Measurements from ENCODE around the gene TPPP2.
A peak's percentile ranks its signal among the peaks of the same experiment; 100 is the strongest.
"Not testable (repeated sequence)": the region's sequence is repeated elsewhere in the genome, so short reads cannot be mapped to it uniquely, and the experiment has no call there.

TPPP2 gene

DNA sequence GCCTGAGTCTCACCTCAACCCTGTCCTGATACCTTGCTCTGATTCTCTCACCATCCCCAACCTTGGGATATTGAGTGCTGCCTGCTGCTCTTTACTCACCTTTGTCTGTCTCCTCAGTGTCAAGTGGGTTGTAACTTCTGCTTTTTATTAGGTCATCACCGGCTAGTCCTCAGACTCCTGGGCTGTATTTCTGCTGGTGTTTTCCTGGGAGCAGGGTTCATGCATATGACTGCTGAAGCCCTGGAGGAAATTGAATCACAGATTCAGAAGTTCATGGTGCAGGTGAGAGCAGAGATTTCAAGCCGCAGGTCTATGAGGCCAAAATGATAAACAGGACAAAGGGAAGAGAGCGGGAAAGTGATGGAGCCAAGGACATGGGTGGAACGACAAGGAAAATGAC is 30.4 kb upstream of the TPPP2 start:
- peak overlapping the region; percentile 52; the same call in 1 of the 2 replicates for H3K27ac ChIP-seq
- TF ChIP-seq, protein P1, sequence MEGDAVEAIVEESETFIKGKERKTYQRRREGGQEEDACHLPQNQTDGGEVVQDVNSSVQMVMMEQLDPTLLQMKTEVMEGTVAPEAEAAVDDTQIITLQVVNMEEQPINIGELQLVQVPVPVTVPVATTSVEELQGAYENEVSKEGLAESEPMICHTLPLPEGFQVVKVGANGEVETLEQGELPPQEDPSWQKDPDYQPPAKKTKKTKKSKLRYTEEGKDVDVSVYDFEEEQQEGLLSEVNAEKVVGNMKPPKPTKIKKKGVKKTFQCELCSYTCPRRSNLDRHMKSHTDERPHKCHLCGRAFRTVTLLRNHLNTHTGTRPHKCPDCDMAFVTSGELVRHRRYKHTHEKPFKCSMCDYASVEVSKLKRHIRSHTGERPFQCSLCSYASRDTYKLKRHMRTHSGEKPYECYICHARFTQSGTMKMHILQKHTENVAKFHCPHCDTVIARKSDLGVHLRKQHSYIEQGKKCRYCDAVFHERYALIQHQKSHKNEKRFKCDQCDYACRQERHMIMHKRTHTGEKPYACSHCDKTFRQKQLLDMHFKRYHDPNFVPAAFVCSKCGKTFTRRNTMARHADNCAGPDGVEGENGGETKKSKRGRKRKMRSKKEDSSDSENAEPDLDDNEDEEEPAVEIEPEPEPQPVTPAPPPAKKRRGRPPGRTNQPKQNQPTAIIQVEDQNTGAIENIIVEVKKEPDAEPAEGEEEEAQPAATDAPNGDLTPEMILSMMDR (IDR thresholded peaks at IDR 0.05) = no peak
- TF ChIP-seq ZFX (IDR thresholded peaks at IDR 0.05; ENCODE audit: borderline replicate concordance) = no peak

- TF ChIP-seq, protein P1 (IDR thresholded peaks at IDR 0.05) = no peak
- TF ChIP-seq ZFX (IDR thresholded peaks at IDR 0.05; ENCODE audit: borderline replicate concordance) = no peak
- no peak overlapping the region for H3K27ac ChIP-seq
Observed at GRCh38 chr14:21001218-21001617, 28.8 kb upstream of the TPPP2 start.

GRCh38 chr14:21003788-21004346 is 26.1 kb upstream of the TPPP2 start:
- H3K27ac ChIP-seq = no peak overlapping the region
- TF ChIP-seq ZFX (IDR thresholded peaks at IDR 0.05; ENCODE audit: borderline replicate concordance) = no peak

DNA sequence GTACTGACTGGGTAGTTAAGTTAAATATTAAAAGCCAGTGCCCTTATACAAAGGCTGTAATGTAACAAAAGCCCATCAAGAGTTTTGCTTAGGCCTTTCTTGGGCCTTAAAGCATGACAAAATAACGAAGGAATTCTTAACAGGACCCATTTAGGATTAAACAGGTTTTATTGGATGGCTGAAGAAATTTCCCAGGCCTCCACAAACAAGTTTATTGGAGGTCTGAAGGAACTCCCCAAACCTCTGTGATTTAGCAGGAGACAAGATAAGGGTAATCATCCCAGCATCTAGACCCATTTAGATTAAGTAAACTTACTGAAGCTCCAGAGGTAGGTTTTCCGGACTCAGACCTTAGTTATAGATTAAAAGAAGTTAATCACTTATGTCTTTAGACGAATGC is 20.3 kb upstream of the TPPP2 start:
- H3K27ac ChIP-seq = not testable (repeated sequence)

DNA sequence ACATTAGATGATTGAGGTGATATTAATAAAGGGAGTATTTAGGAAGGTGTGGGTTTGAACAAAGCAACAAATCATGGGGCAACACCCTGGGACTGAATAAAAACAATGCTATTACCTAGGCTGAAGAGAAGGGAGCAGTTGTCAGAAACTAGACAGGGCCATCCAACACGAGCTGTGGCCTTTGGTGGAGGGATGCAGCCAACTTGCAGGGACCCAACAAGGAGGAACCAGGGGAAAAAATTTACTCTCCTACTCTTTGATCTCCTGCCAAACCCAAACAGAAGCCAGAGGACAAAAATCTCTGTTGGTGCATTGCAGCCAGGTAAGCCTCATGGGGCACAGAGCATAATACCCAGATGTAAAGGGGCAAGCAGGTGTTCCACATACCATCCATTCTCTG is 18.9 kb upstream of the TPPP2 start:
- H3K27ac ChIP-seq = no peak overlapping the region
- TF ChIP-seq, protein P1 (IDR thresholded peaks at IDR 0.05) = no peak
- no peak for TF ChIP-seq ZFX (IDR thresholded peaks at IDR 0.05; ENCODE audit: borderline replicate concordance)

DNA sequence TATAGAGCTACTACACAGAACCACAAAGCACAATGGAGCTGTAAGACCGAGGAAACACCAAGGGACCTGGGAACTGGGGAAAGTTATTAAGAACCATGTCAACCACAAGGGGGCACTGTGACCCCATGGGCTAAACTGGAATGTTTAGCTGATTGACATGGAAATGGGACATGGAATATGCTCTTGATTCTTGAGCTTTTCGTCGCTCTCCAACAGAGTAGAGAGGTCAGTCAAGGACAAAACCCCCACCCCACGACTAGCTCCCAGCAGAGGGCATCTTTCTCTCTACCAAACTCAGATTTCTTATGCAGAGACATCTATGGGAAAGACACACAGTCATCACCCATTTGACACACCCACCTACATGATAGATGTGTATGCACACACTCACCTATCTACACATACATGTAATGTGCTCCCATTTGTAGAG is 15.2 kb upstream of the TPPP2 start:
- H3K27ac ChIP-seq = no peak overlapping the region
- TF ChIP-seq, protein P1 (IDR thresholded peaks at IDR 0.05) = peak; percentile 95
- no peak for TF ChIP-seq ZFX (IDR thresholded peaks at IDR 0.05; ENCODE audit: borderline replicate concordance)

- H3K27ac ChIP-seq = no peak overlapping the region
Observed at GRCh38 chr14:21015312-21015711, 14.7 kb upstream of the TPPP2 start.

DNA sequence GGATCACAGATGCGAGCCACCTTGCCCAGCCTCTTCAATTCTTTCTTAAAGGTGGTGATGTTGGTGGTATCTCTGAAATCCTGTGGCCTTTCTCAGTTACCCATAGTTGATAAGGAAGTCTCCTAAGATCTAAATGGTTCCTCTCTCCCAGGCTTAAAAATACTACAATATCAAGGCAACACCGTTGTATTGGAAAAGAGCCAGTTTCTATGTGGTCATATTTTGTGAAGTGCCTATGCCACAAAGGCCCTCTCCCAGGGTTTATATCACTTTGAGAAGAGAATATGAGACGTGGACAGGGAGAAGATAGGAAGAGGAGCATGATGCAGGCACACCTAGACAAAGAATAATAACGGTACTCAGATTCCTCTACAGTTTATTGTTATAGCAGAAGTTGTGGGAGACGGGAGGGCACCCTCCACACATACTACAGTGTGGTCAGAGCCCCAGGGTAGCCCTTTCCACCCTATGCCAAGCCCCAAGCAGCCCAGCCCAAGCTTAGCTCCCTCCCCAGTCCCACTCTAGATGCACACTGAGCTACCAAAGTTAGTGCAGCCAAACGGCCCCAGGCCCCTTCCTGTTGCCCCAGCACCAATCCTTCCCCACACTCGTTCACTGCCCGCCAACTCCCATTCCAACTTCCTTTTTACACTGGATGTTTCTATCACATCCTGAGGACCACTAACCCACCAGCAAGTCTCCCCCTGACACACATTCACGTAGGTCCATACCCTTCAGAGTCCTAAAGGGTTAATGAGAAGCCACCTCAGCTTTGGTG is 13.4 kb upstream of the TPPP2 start:
- TF ChIP-seq, protein P1 (IDR thresholded peaks at IDR 0.05) = no peak
- TF ChIP-seq ZFX (IDR thresholded peaks at IDR 0.05; ENCODE audit: borderline replicate concordance) = no peak
- H3K27ac ChIP-seq = no peak overlapping the region

More at GRCh38 chr14:21015312-21015711, 14.7 kb upstream of the TPPP2 start:
- TF ChIP-seq ZFX (IDR thresholded peaks at IDR 0.05; ENCODE audit: borderline replicate concordance) = no peak
- TF ChIP-seq, protein P1 (IDR thresholded peaks at IDR 0.05) = no peak
